ENCODE measurements around the gene FGD6.

Gene FGD6

GRCh38 chr12:95136598-95136997 is 80.7 kb downstream of the FGD6 start:
- peaks cover 44% of the 10 kb centered on the region for H3K36me3 ChIP-seq (ENCODE audit: insufficient read depth, insufficient read length, low read length)
- H3K4me1 ChIP-seq (ENCODE audit: insufficient read depth, insufficient read length): no peaks in the 10 kb centered on the region
- DNase-seq (ENCODE audit: low read depth, low spot score): no peak
- no peak overlapping the region for H3K4me3 ChIP-seq (ENCODE audit: insufficient read length, low read depth)
- no peak overlapping the region for H3K9ac ChIP-seq (ENCODE audit: insufficient read length, low read depth)
- TF ChIP-seq SUZ12 (IDR thresholded peaks at IDR 0.05; ENCODE audit: extremely low read depth, insufficient read depth, insufficient read length) (no peak), YY1 (IDR thresholded peaks at IDR 0.05; ENCODE audit: insufficient read depth, insufficient read length) (no peak), ZNF274 (IDR thresholded peaks at IDR 0.05; ENCODE audit: low read depth, low read length) (no peak)
- no peaks in the 10 kb centered on the region for H3K27me3 ChIP-seq (ENCODE audit: insufficient read depth, insufficient read length)
- H3K9me3 ChIP-seq (ENCODE audit: insufficient read depth, low read length): no peaks in the 10 kb centered on the region

GRCh38 chr12:95134085-95134484 is 83.2 kb downstream of the FGD6 start:
- Histone ChIP-seq H3K36me3 (ENCODE audit: insufficient read depth, insufficient read length, low read length) (peaks cover 41% of the 10 kb centered on the region), H3K4me1 (ENCODE audit: insufficient read depth, insufficient read length) (no peaks in the 10 kb centered on the region), H3K4me3 (ENCODE audit: insufficient read length, low read depth) (no peak overlapping the region), H3K9ac (ENCODE audit: insufficient read length, low read depth) (no peak overlapping the region), H3K27me3 (ENCODE audit: insufficient read depth, insufficient read length) (no peaks in the 10 kb centered on the region), H3K9me3 (ENCODE audit: insufficient read depth, low read length) (no peaks in the 10 kb centered on the region)
- no peak for TF ChIP-seq ZNF274 (IDR thresholded peaks at IDR 0.05; ENCODE audit: low read depth, low read length)
- TF ChIP-seq YY1 (IDR thresholded peaks at IDR 0.05; ENCODE audit: insufficient read depth, insufficient read length): no peak
- no peak for TF ChIP-seq SUZ12 (IDR thresholded peaks at IDR 0.05; ENCODE audit: extremely low read depth, insufficient read depth, insufficient read length)
- no peak for DNase-seq (ENCODE audit: low read depth, low spot score)

GRCh38 chr12:95131589-95132340 is 85.5 kb downstream of the FGD6 start:
- no peak for DNase-seq (ENCODE audit: low read depth, low spot score)
- Histone ChIP-seq H3K4me1 (ENCODE audit: insufficient read depth, insufficient read length) (no peaks in the 10 kb centered on the region), H3K27me3 (ENCODE audit: insufficient read depth, insufficient read length) (no peaks in the 10 kb centered on the region), H3K9ac (ENCODE audit: insufficient read length, low read depth) (no peak overlapping the region), H3K36me3 (ENCODE audit: insufficient read depth, insufficient read length, low read length) (peaks cover 38% of the 10 kb centered on the region), H3K4me3 (ENCODE audit: insufficient read length, low read depth) (no peak overlapping the region), H3K9me3 (ENCODE audit: insufficient read depth, low read length) (no peaks in the 10 kb centered on the region)
- TF ChIP-seq YY1 (IDR thresholded peaks at IDR 0.05; ENCODE audit: insufficient read depth, insufficient read length): no peak
- no peak for TF ChIP-seq SUZ12 (IDR thresholded peaks at IDR 0.05; ENCODE audit: extremely low read depth, insufficient read depth, insufficient read length)
- TF ChIP-seq ZNF274 (IDR thresholded peaks at IDR 0.05; ENCODE audit: low read depth, low read length): no peak

GRCh38 chr12:95130096-95130495 is 87.2 kb downstream of the FGD6 start:
- DNase-seq (ENCODE audit: low read depth, low spot score): no peak
- TF ChIP-seq SUZ12 (IDR thresholded peaks at IDR 0.05; ENCODE audit: extremely low read depth, insufficient read depth, insufficient read length): no peak
- Histone ChIP-seq H3K27me3 (ENCODE audit: insufficient read depth, insufficient read length) (no peaks in the 10 kb centered on the region), H3K9ac (ENCODE audit: insufficient read length, low read depth) (no peak overlapping the region), H3K36me3 (ENCODE audit: insufficient read depth, insufficient read length, low read length) (peaks cover 41% of the 10 kb centered on the region), H3K9me3 (ENCODE audit: insufficient read depth, low read length) (no peaks in the 10 kb centered on the region), H3K4me3 (ENCODE audit: insufficient read length, low read depth) (no peak overlapping the region), H3K4me1 (ENCODE audit: insufficient read depth, insufficient read length) (no peaks in the 10 kb centered on the region)

- Histone ChIP-seq H3K9ac (ENCODE audit: insufficient read length, low read depth) (no peak overlapping the region), H3K4me3 (ENCODE audit: insufficient read length, low read depth) (no peak overlapping the region), H3K9me3 (ENCODE audit: insufficient read depth, low read length) (no peaks in the 10 kb centered on the region), H3K27me3 (ENCODE audit: insufficient read depth, insufficient read length) (no peaks in the 10 kb centered on the region), H3K4me1 (ENCODE audit: insufficient read depth, insufficient read length) (no peaks in the 10 kb centered on the region), H3K36me3 (ENCODE audit: insufficient read depth, insufficient read length, low read length) (peaks cover 35% of the 10 kb centered on the region)
- no peak for TF ChIP-seq YY1 (IDR thresholded peaks at IDR 0.05; ENCODE audit: insufficient read depth, insufficient read length)
- TF ChIP-seq ZNF274 (IDR thresholded peaks at IDR 0.05; ENCODE audit: low read depth, low read length): no peak
- no peak for TF ChIP-seq SUZ12 (IDR thresholded peaks at IDR 0.05; ENCODE audit: extremely low read depth, insufficient read depth, insufficient read length)
- no peak for DNase-seq (ENCODE audit: low read depth, low spot score)
Measured at GRCh38 chr12:95129115-95129514, 88.2 kb downstream of the FGD6 start.

- Histone ChIP-seq H3K9me3 (ENCODE audit: insufficient read depth, low read length) (no peaks in the 10 kb centered on the region), H3K27me3 (ENCODE audit: insufficient read depth, insufficient read length) (no peaks in the 10 kb centered on the region), H3K36me3 (ENCODE audit: insufficient read depth, insufficient read length, low read length) (peaks cover 21% of the 10 kb centered on the region), H3K4me1 (ENCODE audit: insufficient read depth, insufficient read length) (no peaks in the 10 kb centered on the region), H3K4me3 (ENCODE audit: insufficient read length, low read depth) (no peak overlapping the region), H3K9ac (ENCODE audit: insufficient read length, low read depth) (no peak overlapping the region)
- DNase-seq (ENCODE audit: low read depth, low spot score): no peak
- no peak for TF ChIP-seq SUZ12 (IDR thresholded peaks at IDR 0.05; ENCODE audit: extremely low read depth, insufficient read depth, insufficient read length)
- no peak for TF ChIP-seq ZNF274 (IDR thresholded peaks at IDR 0.05; ENCODE audit: low read depth, low read length)
- no peak for TF ChIP-seq YY1 (IDR thresholded peaks at IDR 0.05; ENCODE audit: insufficient read depth, insufficient read length)
Measured at GRCh38 chr12:95126736-95127135, 90.5 kb downstream of the FGD6 start.

- TF ChIP-seq ZNF274 (IDR thresholded peaks at IDR 0.05; ENCODE audit: low read depth, low read length): no peak
- TF ChIP-seq YY1 (IDR thresholded peaks at IDR 0.05; ENCODE audit: insufficient read depth, insufficient read length): no peak
- TF ChIP-seq SUZ12 (IDR thresholded peaks at IDR 0.05; ENCODE audit: extremely low read depth, insufficient read depth, insufficient read length): no peak
- Histone ChIP-seq H3K4me3 (ENCODE audit: insufficient read length, low read depth) (no peak overlapping the region), H3K9me3 (ENCODE audit: insufficient read depth, low read length) (no peaks in the 10 kb centered on the region), H3K4me1 (ENCODE audit: insufficient read depth, insufficient read length) (no peaks in the 10 kb centered on the region), H3K36me3 (ENCODE audit: insufficient read depth, insufficient read length, low read length) (peaks cover 21% of the 10 kb centered on the region), H3K9ac (ENCODE audit: insufficient read length, low read depth) (no peak overlapping the region), H3K27me3 (ENCODE audit: insufficient read depth, insufficient read length) (no peaks in the 10 kb centered on the region)
- no peak for DNase-seq (ENCODE audit: low read depth, low spot score)
Measured at GRCh38 chr12:95126076-95126475, 91.2 kb downstream of the FGD6 start.

All from NT2/D1 (cell line).